Fibroblast of pulmonary artery (primary cell): Measurements from ENCODE around the gene SCNN1G.
A peak's percentile ranks its signal among the peaks of the same experiment; 100 is the strongest.

Experiments used
- DNase-seq: peaks from one replicate; pipeline ENCODE4 v3.0.0-alpha.2; 2010; ENCODE audit warnings: low read depth
- H3K4me3 ChIP-seq: replicated peaks from 2 replicates; pipeline ENCODE4 v1.5.1; 2011; ENCODE audit warnings: low read depth, mild to moderate bottlenecking, control low read depth, low read length, moderate library complexity
- TF ChIP-seq, protein P1 (sequence below): IDR thresholded peaks from 2 replicates; pipeline ENCODE4 v1.5.1; 2011; ENCODE audit warnings: mild to moderate bottlenecking, control low read depth, low read length, inconsistent platforms; ENCODE audit errors: missing control alignments

SCNN1G gene, protein sequence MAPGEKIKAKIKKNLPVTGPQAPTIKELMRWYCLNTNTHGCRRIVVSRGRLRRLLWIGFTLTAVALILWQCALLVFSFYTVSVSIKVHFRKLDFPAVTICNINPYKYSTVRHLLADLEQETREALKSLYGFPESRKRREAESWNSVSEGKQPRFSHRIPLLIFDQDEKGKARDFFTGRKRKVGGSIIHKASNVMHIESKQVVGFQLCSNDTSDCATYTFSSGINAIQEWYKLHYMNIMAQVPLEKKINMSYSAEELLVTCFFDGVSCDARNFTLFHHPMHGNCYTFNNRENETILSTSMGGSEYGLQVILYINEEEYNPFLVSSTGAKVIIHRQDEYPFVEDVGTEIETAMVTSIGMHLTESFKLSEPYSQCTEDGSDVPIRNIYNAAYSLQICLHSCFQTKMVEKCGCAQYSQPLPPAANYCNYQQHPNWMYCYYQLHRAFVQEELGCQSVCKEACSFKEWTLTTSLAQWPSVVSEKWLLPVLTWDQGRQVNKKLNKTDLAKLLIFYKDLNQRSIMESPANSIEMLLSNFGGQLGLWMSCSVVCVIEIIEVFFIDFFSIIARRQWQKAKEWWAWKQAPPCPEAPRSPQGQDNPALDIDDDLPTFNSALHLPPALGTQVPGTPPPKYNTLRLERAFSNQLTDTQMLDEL

DNA sequence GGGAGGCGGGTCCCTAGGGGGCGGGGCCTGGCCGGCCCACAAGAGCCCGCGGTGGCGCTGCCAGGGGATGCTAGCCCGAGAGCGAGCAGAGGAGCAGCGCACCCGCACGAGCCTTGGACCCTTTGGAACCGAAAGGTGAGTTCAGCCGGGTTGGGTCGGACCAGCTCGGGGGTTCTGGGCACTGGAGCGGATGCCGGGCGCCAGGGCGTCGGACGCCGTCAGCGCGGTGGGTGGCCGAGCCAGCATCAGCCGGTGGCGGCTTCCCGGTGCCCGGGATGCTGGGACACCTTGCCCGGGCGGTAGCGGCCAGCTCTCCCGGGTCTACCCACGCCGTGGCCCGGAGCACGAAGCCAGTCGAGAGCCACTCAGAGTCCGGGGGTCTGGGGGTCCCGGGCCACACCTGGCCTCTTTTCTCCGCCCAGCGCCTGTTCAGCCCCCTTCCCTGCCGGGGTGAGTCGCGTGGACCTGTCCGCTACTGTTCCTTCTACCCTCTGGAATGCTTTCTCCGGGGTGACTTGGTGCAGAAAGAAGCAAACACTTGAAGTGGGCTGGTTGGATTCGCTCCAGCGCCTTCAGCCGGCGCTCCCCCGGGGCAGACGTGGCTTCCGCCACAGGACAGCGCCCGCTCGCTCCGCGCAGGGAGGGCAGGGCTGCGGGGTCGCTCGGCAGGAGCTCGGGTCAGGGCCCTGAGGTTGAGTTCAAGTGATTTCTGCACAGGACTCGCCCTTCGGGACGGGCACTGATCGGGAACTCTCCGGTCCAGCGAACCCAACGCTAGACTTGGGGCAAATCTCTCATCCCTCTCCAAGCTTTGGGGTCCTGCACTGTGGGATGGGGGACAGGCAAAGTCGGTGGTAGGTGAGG is at the start of gene SCNN1G:
Gene SCNN1G (plus strand): TSS at position 67 of the 864 bp plus-strand sequence. CDS start 3,527 bp downstream, outside the sequence.
- TF ChIP-seq, protein P1, sequence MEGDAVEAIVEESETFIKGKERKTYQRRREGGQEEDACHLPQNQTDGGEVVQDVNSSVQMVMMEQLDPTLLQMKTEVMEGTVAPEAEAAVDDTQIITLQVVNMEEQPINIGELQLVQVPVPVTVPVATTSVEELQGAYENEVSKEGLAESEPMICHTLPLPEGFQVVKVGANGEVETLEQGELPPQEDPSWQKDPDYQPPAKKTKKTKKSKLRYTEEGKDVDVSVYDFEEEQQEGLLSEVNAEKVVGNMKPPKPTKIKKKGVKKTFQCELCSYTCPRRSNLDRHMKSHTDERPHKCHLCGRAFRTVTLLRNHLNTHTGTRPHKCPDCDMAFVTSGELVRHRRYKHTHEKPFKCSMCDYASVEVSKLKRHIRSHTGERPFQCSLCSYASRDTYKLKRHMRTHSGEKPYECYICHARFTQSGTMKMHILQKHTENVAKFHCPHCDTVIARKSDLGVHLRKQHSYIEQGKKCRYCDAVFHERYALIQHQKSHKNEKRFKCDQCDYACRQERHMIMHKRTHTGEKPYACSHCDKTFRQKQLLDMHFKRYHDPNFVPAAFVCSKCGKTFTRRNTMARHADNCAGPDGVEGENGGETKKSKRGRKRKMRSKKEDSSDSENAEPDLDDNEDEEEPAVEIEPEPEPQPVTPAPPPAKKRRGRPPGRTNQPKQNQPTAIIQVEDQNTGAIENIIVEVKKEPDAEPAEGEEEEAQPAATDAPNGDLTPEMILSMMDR: no peak
- no peak for DNase-seq
- no peak within 1 kb of the TSS for H3K4me3 ChIP-seq

- TF ChIP-seq, protein P1: no peak
- no peak for DNase-seq
- H3K4me3 ChIP-seq: peak overlapping the region; percentile 42
These were observed 49.6 kb upstream of the SCNN1G start for GRCh38 chr16:23132775-23133463.

GRCh38 chr16:23134274-23134673 is 48.3 kb upstream of the SCNN1G start:
- peak; percentile 73 for DNase-seq
- H3K4me3 ChIP-seq: no peak overlapping the region
- TF ChIP-seq, protein P1: no peak

DNA sequence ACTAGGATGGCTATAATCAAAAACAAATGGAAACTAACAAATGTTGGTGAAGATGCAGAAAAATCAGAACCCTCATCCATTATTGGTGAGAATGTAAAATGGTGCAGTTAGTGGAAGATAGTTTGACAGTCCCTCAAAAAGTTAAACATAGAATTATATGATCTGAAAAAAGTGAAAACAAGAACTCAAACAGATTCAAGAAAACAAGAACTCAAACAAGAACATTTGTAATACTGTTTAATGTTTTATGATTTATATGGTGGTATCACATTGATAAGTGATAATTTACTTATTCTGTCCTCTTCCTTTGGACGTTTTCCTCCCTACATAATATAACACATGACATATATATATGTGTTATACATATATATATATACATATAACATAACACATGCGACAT is 45.3 kb upstream of the SCNN1G start:
- no peak overlapping the region for H3K4me3 ChIP-seq
- TF ChIP-seq, protein P1: no peak
- no peak for DNase-seq

GRCh38 chr16:23137818-23138217 is 44.7 kb upstream of the SCNN1G start:
- TF ChIP-seq, protein P1: no peak
- no peak for DNase-seq
- H3K4me3 ChIP-seq: no peak overlapping the region

GRCh38 chr16:23140107-23140506 is 42.4 kb upstream of the SCNN1G start:
- TF ChIP-seq, protein P1: no peak

More at GRCh38 chr16:23140107-23140506, 42.4 kb upstream of the SCNN1G start:
- DNase-seq: no peak
- no peak overlapping the region for H3K4me3 ChIP-seq
